CMK (cell line): ENCODE data around the gene TRPV6.

Experiments used
- DNase-seq: peaks from one replicate; pipeline ENCODE4 v3.0.0-alpha.2; 2010; ENCODE audit warnings: low read depth

Gene TRPV6

GRCh38 chr7:142868188-142868985, 17.2 kb downstream of the TRPV6 start:
- no peak for DNase-seq

- no peak for DNase-seq
These were observed 18.0 kb downstream of the TRPV6 start for GRCh38 chr7:142867398-142868187.

GRCh38 chr7:142867097-142867378, 18.5 kb downstream of the TRPV6 start:
- no peak for DNase-seq

GRCh38 chr7:142866361-142867096, 19.0 kb downstream of the TRPV6 start:
- no peak for DNase-seq

- no peak for DNase-seq
These were observed 19.8 kb downstream of the TRPV6 start for GRCh38 chr7:142865766-142866165.

- no peak for DNase-seq
These were observed 20.4 kb downstream of the TRPV6 start for GRCh38 chr7:142864980-142865747.

- DNase-seq: no peak
These were observed 21.5 kb downstream of the TRPV6 start for GRCh38 chr7:142863891-142864685.

GRCh38 chr7:142862786-142863400, 22.7 kb downstream of the TRPV6 start:
- no peak for DNase-seq

GRCh38 chr7:142862351-142862750, 23.2 kb downstream of the TRPV6 start:
- no peak for DNase-seq

- no peak for DNase-seq
These were observed 24.6 kb downstream of the TRPV6 start for GRCh38 chr7:142860968-142861367.

- DNase-seq: no peak
These were observed 25.7 kb downstream of the TRPV6 start for GRCh38 chr7:142859829-142860228.

- DNase-seq: no peak
These were observed 26.1 kb downstream of the TRPV6 start for GRCh38 chr7:142859411-142859810.

- no peak for DNase-seq
These were observed 27.9 kb downstream of the TRPV6 start for GRCh38 chr7:142857625-142858024.

- no peak for DNase-seq
These were observed 28.8 kb downstream of the TRPV6 start for GRCh38 chr7:142856565-142857245.

- no peak for DNase-seq
These were observed 29.6 kb downstream of the TRPV6 start for GRCh38 chr7:142855756-142856564.

GRCh38 chr7:142855114-142855743, 30.3 kb downstream of the TRPV6 start:
- no peak for DNase-seq

- no peak for DNase-seq
These were observed 31.0 kb downstream of the TRPV6 start, which contains the start of gene EPHB6 for GRCh38 chr7:142854372-142855113. EPHB6 (plus strand) TSS chr7:142855076; CDS start chr7:142863228, 8,152 bp downstream.
